K562 (cell line): ENCODE results near the gene TECPR2. TPM values are rescaled to one million over a fixed set of nuclear protein-coding genes. Genes with fewer than 3 reads are reported as not detected.
A peak's percentile ranks its signal among the peaks of the same experiment; 100 is the strongest.

ENCODE experiments used
- ASH1L ChIP-seq: fragments of 450-650 bp; IDR thresholded peaks from 2 replicates; pipeline ENCODE4 v1.6.1; 2018; ENCODE audit warnings: borderline replicate concordance, mild to moderate bottlenecking, low read depth; ENCODE audit not compliant: partially characterized antibody
- BMI1 ChIP-seq: fragments of 150-350 bp; IDR thresholded peaks from 2 replicates; pipeline ENCODE4 v1.6.1; 2014; ENCODE audit warnings: low read length
- CEBPB ChIP-seq: fragments of 450-650 bp; IDR thresholded peaks from 2 replicates; pipeline ENCODE4 v1.6.1; 2016; ENCODE audit warnings: missing genetic modification characterization, missing compliant biosample characterization
- CREM ChIP-seq: IDR thresholded peaks from 2 replicates; pipeline ENCODE4 v1.6.1; 2014; ENCODE audit warnings: antibody characterized with exemption, low read depth
- DNMT1 ChIP-seq: fragments of 450-650 bp; IDR thresholded peaks from 2 replicates; pipeline ENCODE4 v1.6.1; 2016; ENCODE audit warnings: antibody characterized with exemption, mild to moderate bottlenecking
- EP300 ChIP-seq: IDR thresholded peaks from 2 replicates; pipeline ENCODE4 v1.6.1; 2012; ENCODE audit warnings: low read length, improper control_type of control experiment
- GABPB1 ChIP-seq: sonication (generic); formaldehyde crosslinking; IDR thresholded peaks from 2 replicates; pipeline ENCODE4 v1.8.0; 2022; ENCODE audit warnings: mild to moderate bottlenecking, missing genetic modification reagents
- HNRNPLL ChIP-seq: fragments of 200-400 bp; formaldehyde crosslinking; IDR thresholded peaks from 2 replicates; pipeline ENCODE4 v1.6.1; 2017; ENCODE audit warnings: low read length, low read depth, mild to moderate bottlenecking; ENCODE audit not compliant: poor library complexity, severe bottlenecking
- MAZ ChIP-seq, 2 experiments: fragments of 450-650 bp in 1 of 2; sonication (generic) in 1 of 2; formaldehyde crosslinking; IDR thresholded peaks in 1 of 2; conservative IDR thresholded peaks in 1 of 2; 2 replicates each; pipeline versions ENCODE4 v1.4.0 to v1.5.0; 2020; ENCODE audit warnings: mild to moderate bottlenecking in 1 of 2, missing genetic modification reagents in 1 of 2
- POLR2AphosphoS5 ChIP-seq: IDR thresholded peaks from 2 replicates; pipeline ENCODE4 v1.6.1; 2011; ENCODE audit warnings: mild to moderate bottlenecking, low read depth, low read length, moderate library complexity; ENCODE audit not compliant: control insufficient read depth, insufficient read depth
- POLR3G ChIP-seq: IDR thresholded peaks from 2 replicates; pipeline ENCODE4 v1.6.1; 2011; ENCODE audit not compliant: insufficient read length, insufficient replicate concordance; ENCODE audit errors: extremely low read depth
- PRPF4 ChIP-seq: fragments of 200-400 bp; formaldehyde crosslinking; IDR thresholded peaks from one replicate; pipeline ENCODE4 v1.6.1; 2017; ENCODE audit warnings: low read length, low read depth, mild to moderate bottlenecking; ENCODE audit not compliant: insufficient read depth, poor library complexity, severe bottlenecking
- TAF1 ChIP-seq: IDR thresholded peaks from 2 replicates; pipeline ENCODE4 v1.6.1; 2011; ENCODE audit warnings: mild to moderate bottlenecking, low read length, moderate library complexity; ENCODE audit not compliant: insufficient read depth, control insufficient read depth, severe bottlenecking; ENCODE audit errors: extremely low read depth
- ZBTB17 ChIP-seq: fragments of 450-650 bp; formaldehyde crosslinking; IDR thresholded peaks from 2 replicates; pipeline ENCODE4 v1.4.0; 2020; ENCODE audit warnings: mild to moderate bottlenecking
- ZKSCAN1 ChIP-seq: fragments of 150-350 bp; IDR thresholded peaks from 2 replicates; pipeline ENCODE4 v1.6.1; 2016; ENCODE audit warnings: low read depth, low read length
- ZNF431 ChIP-seq: sonication (generic); formaldehyde crosslinking; IDR thresholded peaks from 2 replicates; pipeline ENCODE4 v1.8.0; 2022; ENCODE audit warnings: mild to moderate bottlenecking, missing genetic modification reagents
- polyA plus RNA-seq, 8 experiments: library from polyadenylated mRNA; depleted of rRNA in 4 of 8; stranded (reverse) in 5 of 8; unstranded in 3 of 8; fragments of >200 nt; fragmentation: Nextera tagmentation in 2 of 8; fragmentation: Illumina TruSeq in 1 of 8; extraction: Ambion mirVana in 2 of 8; extraction: Trizol in 1 of 8; gene quantifications; 2 replicates each; pipeline versions ENCODE4 v1.2.1 to v1.2.3, GENCODE V29; 2011 to 2014; ENCODE audit warnings: inconsistent platforms in 1 of 8, missing spikeins in 1 of 8
- total RNA-seq, 7 experiments: library from RNA; depleted of rRNA in 6 of 7; stranded (reverse); fragments of >200 nt in 6 of 7; fragmentation: Illumina TruSeq in 2 of 7; extraction: Trizol in 2 of 7; gene quantifications; 2 replicates each; pipeline versions ENCODE4 v1.2.1 to v1.2.3, GENCODE V29; 2011 to 2021; ENCODE audit warnings: low replicate concordance in 1 of 7
- TF ChIP-seq, protein P1 (sequence below): fragments of 250-450 bp; sonication (Bioruptor Pico); IDR thresholded peaks from 2 replicates; pipeline ENCODE4 v1.5.0; 2021; ENCODE audit warnings: mild to moderate bottlenecking, borderline replicate concordance
- TF ChIP-seq, protein P2 (sequence below): fragments of 450-650 bp; formaldehyde crosslinking; IDR thresholded peaks from 2 replicates; pipeline ENCODE4 v1.4.0; 2022; ENCODE audit warnings: mild to moderate bottlenecking, moderate library complexity
- TF ChIP-seq, protein P3 (sequence below): fragments of 250-450 bp; sonication (Bioruptor Pico); IDR thresholded peaks from 2 replicates; pipeline ENCODE4 v1.5.0; 2020; ENCODE audit warnings: mild to moderate bottlenecking, borderline replicate concordance
- TF ChIP-seq, protein P4 (sequence below), 2 experiments: IDR thresholded peaks; 2 replicates each; pipeline ENCODE4 v1.6.1; 2011; ENCODE audit warnings: borderline replicate concordance in 1 of 2, control low read depth in 1 of 2, low read depth in 1 of 2, low read length in 1 of 2, mild to moderate bottlenecking in 1 of 2, mixed read lengths in 1 of 2, moderate library complexity in 1 of 2; ENCODE audit not compliant: insufficient read depth in 1 of 2, insufficient read length in 1 of 2, poor library complexity in 1 of 2, severe bottlenecking in 1 of 2; ENCODE audit errors: extremely low read depth in 1 of 2

The TECPR2 gene
- total and polyA plus RNA-seq, 9 of the 15 experiments (the other 6 are each of a cell fraction or from before 2014, with no cell fraction given): 0.04 to 3.0 (median 0.83) TPM

DNA sequence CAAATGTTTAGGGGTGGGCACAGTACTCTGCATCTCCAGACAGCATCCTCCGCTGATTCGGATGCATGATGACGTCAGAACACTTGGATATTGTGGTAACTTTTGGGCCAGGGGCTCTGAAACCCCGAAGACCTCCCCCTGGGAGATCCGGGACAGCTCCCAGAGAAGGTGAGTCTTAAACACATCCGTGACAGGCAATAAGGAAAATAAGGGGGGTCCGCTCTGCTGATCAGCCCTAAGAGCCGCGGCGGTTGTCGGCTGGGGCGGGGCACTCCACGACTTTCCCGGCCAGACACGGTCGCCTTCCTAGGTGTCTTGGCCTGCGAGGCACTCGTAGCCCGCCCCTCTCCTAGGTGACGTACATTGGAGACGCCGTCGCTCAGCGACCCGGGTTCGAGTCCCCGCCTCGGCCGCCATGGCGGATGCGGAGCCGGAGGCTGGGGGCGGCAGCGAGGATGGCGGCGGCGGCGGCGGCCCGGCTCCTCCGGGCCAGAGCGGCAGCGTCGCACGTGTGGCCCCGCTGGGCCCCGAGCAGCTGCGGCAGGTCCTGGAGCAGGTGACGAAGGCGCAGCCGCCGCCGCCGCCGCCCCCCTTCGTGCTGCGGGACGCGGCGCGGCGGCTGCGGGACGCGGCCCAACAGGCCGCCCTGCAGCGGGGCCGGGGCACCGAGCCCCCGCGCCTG, 43.2 kb upstream of the TECPR2 start, which contains the start of gene ZNF839 (continued):
- TF ChIP-seq ZBTB17 (CRISPR knock-in tag) (0 out of 2 replicates have a peak, but pooled peaks have one; percentile 18), POLR2AphosphoS5 (0 out of 2 replicates have a peak, but pooled peaks have one; percentile 47), MAZ (CRISPR knock-in tag; conservative IDR thresholded peaks at IDR 0.05 in 1 of 2, IDR thresholded peaks at IDR 0.05 in 1 of 2) (peak; percentile 85 to 94), HNRNPLL (no peak), CREM (peak; percentile 98), ZKSCAN1 (no peak), POLR3G (no peak), ZNF431 (CRISPR knock-in tag) (0 out of 2 replicates have a peak, but pooled peaks have one; percentile 19), ASH1L (no peak), EP300 (peak; percentile 26; the same call in 1 of the 2 replicates), PRPF4 (no peak), CEBPB (no peak; the same call in 1 of the 2 replicates), BMI1 (no peak), TAF1 (peak; percentile 62), GABPB1 (CRISPR knock-in tag) (peak; percentile 29; the same call in 1 of the 2 replicates), DNMT1 (no peak)
- TF ChIP-seq, protein P1, sequence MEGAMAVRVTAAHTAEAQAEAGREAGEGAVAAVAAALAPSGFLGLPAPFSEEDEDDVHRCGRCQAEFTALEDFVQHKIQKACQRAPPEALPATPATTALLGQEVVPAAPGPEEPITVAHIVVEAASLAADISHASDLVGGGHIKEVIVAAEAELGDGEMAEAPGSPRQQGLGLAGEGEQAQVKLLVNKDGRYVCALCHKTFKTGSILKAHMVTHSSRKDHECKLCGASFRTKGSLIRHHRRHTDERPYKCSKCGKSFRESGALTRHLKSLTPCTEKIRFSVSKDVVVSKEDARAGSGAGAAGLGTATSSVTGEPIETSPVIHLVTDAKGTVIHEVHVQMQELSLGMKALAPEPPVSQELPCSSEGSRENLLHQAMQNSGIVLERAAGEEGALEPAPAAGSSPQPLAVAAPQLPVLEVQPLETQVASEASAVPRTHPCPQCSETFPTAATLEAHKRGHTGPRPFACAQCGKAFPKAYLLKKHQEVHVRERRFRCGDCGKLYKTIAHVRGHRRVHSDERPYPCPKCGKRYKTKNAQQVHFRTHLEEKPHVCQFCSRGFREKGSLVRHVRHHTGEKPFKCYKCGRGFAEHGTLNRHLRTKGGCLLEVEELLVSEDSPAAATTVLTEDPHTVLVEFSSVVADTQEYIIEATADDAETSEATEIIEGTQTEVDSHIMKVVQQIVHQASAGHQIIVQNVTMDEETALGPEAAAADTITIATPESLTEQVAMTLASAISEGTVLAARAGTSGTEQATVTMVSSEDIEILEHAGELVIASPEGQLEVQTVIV: no peak
- TF ChIP-seq, protein P2, sequence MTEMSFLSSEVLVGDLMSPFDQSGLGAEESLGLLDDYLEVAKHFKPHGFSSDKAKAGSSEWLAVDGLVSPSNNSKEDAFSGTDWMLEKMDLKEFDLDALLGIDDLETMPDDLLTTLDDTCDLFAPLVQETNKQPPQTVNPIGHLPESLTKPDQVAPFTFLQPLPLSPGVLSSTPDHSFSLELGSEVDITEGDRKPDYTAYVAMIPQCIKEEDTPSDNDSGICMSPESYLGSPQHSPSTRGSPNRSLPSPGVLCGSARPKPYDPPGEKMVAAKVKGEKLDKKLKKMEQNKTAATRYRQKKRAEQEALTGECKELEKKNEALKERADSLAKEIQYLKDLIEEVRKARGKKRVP: no peak
- TF ChIP-seq, protein P3, sequence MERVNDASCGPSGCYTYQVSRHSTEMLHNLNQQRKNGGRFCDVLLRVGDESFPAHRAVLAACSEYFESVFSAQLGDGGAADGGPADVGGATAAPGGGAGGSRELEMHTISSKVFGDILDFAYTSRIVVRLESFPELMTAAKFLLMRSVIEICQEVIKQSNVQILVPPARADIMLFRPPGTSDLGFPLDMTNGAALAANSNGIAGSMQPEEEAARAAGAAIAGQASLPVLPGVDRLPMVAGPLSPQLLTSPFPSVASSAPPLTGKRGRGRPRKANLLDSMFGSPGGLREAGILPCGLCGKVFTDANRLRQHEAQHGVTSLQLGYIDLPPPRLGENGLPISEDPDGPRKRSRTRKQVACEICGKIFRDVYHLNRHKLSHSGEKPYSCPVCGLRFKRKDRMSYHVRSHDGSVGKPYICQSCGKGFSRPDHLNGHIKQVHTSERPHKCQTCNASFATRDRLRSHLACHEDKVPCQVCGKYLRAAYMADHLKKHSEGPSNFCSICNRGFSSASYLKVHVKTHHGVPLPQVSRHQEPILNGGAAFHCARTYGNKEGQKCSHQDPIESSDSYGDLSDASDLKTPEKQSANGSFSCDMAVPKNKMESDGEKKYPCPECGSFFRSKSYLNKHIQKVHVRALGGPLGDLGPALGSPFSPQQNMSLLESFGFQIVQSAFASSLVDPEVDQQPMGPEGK: no peak
- TF ChIP-seq, protein P4, sequence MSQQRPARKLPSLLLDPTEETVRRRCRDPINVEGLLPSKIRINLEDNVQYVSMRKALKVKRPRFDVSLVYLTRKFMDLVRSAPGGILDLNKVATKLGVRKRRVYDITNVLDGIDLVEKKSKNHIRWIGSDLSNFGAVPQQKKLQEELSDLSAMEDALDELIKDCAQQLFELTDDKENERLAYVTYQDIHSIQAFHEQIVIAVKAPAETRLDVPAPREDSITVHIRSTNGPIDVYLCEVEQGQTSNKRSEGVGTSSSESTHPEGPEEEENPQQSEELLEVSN (IDR thresholded peaks at IDR 0.05; ENCODE audit: borderline replicate concordance in 1 of 2, extremely low read depth in 1 of 2, insufficient read depth in 1 of 2, insufficient read length in 1 of 2, low read depth in 1 of 2, low read length in 1 of 2, poor library complexity in 1 of 2, severe bottlenecking in 1 of 2): no peak
